ENCODE measurements around the gene SNRNP25.
A peak's percentile ranks its signal among the peaks of the same experiment; 100 is the strongest.
"Not testable (repeated sequence)": the region's sequence is repeated elsewhere in the genome, so short reads cannot be mapped to it uniquely, and the experiment has no call there.

Gene SNRNP25

DNA sequence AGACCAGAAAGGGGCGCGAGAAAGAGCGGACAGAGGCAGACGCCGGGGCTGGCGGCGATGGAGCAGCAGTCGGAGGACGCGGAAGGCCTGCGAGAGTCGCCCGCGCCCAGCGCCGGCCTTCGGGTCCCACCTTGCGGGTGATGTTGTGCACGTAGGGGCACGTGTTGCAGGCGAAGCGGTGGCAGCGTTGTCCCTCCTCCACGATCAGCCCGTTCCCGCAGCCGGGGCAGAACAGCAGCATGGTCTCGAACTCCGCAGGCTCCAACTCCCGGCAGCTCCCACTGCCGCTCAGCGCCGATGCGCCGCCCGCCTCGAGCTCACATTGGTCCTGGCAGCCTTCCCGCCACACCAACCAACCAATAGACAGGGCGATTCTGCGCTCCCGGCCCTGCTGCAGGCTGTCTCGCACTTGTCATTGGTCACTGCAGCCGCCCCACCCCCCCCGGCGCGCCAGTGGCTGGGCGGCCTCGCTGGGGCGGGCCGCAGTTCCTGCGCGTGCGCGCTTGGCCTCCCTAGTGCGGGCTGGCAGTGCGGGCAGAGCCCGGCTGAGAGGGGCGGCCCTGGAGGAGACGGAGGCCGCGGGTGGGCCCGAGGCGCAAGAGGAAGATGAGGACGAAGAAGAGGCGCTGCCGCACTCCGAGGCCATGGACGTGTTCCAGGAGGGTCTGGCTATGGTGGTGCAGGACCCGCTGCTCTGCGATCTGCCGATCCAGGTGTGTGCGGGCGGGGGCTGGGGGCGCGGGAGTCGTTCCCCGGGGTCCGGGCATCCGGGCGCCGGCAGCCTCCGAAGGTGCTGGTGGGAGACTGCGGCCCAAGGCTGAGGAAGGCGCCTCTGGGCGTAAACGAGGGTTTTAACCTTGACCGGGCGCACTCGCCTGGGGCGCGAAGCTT is at the start of gene SNRNP25, which contains the start of gene POLR3K:
SNRNP25 (plus strand) TSS at position 483 of the 891 bp plus-strand sequence; CDS start at position 672, 189 bp downstream.
POLR3K (minus strand) TSS at position 263 of the 891 bp plus-strand sequence; CDS start at position 241, 22 bp downstream.
- peak; percentile 91 for DNase-seq

DNA sequence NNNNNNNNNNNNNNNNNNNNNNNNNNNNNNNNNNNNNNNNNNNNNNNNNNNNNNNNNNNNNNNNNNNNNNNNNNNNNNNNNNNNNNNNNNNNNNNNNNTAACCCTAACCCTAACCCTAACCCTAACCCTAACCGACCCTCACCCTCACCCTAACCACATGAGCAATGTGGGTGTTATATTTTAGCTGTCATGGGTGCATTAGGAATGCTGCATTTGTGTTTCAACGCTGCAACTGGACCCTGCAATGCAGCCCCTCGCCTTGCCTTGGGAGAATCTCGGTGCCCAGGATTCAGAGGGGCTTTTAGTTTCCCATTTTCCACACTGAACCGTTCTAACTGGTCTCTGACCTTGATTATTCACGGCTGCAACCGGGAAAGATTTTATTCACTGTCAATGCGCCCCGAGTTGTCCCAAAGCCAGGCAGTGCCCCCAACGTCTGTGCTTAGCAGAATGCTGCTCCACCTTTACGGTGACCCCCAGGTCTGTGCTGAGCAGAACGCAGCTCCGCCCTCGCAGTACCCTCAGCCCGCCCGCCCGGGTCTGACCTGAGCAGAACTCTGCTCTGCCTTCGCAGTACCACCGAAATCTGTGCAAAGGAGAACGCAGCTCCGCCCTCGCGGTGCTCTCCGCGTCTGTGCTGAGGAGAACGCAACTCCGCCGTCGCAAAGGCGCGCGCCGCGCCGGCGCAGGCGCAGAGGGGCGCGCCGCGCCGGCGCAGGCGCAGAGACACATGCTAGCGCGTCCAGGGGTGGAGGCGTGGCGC is 43.5 kb upstream of the SNRNP25 start:
- DNase-seq = no peak

DNA sequence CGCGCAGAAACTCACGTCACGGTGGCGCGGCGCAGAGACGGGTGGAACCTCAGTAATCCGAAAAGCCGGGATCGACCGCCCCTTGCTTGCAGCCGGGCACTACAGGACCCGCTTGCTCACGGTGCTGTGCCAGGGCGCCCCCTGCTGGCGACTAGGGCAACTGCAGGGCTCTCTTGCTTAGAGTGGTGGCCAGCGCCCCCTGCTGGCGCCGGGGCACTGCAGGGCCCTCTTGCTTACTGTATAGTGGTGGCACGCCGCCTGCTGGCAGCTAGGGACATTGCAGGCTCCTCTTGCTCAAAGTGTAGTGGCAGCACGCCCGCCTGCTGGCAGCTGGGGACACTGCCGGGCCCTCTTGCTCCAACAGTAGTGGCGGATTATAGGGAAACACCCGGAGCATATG is 42.9 kb upstream of the SNRNP25 start:
- peak; percentile 79 for DNase-seq

DNA sequence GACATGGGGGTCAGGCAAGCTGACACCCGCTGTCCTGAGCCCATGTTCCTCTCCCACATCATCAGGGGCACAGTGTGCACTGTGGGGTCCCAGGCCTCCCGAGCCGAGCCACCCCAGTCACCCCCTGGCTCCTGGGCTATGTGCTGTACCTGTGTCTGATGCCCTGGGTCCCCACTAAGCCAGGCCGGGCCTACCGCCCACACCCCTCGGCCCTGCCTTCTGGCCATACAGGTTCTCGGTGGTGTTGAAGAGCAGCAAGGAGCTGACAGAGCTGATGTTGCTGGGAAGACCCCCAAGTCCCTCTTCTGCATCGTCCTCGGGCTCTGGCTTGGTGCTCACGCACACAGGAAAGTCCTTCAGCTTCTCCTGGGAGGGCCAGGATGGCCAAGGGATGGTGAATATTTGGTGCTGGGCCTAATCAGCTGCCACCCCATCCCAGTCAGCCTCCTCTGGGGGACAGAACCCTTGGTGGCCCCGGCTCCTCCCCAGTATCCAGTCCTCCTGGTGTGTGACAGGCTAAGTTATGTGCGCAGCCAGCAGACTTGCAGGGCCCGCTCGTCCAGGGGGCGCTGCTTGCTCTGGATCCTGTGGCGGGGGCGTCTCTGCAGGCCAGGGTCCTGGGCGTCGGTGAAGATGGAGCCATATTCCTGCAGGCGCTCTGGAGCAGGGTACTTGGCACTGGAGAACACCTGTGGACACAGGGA is 36.4 kb upstream of the SNRNP25 start:
- not testable (repeated sequence) for DNase-seq

DNA sequence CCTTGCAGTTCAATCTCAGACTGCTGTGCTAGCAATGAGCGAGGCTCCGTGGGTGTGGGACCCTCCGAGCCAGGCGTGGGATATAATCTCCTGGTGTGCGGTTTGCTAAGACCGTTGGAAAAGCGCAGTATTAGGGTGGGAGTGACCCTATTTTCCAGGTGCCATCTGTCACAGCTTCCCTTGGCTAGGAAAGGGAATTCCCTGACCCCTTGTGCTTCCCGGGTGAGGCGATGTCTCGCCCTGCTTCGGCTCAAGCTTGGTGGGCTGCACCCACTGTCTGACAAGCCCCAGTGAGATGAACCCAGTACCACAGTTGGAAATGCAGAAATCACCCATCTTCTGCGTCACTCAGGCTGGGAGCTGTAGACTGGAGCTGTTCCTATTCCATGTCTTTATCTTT is 32.7 kb upstream of the SNRNP25 start:
- DNase-seq = not testable (repeated sequence)

DNA sequence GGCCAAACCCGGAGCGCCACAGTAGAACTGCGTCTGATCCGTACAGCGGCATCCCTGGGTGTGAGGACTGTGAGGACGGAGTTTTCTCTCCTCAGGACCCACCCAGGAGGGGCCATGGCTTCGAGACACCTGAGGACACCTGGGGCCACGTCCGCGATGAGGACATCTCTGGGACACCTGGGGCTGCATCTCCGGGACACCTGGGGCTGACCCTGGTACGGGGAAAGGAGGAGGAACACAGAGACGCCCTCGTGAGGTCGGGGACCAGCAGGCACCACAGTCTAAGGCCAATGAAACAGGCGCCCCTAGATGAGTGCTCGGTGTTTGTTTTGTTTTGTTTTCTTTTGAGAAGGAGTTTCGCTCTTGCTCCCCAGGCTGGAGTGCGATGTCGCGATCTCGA is 29.5 kb upstream of the SNRNP25 start:
- not testable (repeated sequence) for DNase-seq

DNA sequence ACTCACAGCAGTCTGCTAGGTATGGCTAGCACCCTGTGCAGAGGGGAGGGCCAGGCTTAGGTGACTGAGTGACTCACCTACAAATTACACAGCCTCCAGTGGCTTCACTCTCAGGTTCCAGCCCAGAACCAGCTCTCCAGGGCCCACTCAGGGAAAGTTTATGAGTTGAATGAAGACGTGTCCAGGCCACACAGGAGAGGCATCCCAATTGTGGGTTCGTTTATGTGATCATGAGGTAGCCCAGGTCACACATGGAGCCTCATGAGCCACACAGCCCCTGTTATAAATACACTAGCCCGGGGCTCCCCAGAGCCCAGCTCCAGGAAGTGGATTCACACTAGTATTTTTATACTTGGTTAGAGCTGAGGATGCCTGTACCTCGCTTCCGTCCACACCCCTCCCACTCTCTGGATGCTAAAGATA is 27.7 kb upstream of the SNRNP25 start:
- not testable (repeated sequence) for DNase-seq

DNA sequence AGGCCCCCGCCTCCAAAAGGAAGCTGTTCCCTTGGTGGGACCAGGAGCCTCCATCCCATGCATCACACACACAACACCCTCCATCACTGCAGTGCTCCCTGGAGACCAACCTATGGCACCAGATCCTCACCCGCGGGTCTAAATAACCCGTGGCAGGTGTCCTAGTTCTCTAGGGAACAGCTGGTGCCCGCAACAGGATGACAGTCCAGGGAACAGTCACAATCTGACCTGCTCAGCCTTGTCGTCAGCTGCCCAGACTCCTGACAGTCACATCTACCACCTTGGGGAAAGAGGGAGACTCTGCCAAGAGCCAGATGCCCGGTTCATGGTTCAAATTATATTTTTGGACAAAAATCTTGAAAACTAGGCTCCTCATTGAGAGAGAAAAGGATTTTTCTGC is 23.0 kb upstream of the SNRNP25 start:
- not testable (repeated sequence) for DNase-seq

DNA sequence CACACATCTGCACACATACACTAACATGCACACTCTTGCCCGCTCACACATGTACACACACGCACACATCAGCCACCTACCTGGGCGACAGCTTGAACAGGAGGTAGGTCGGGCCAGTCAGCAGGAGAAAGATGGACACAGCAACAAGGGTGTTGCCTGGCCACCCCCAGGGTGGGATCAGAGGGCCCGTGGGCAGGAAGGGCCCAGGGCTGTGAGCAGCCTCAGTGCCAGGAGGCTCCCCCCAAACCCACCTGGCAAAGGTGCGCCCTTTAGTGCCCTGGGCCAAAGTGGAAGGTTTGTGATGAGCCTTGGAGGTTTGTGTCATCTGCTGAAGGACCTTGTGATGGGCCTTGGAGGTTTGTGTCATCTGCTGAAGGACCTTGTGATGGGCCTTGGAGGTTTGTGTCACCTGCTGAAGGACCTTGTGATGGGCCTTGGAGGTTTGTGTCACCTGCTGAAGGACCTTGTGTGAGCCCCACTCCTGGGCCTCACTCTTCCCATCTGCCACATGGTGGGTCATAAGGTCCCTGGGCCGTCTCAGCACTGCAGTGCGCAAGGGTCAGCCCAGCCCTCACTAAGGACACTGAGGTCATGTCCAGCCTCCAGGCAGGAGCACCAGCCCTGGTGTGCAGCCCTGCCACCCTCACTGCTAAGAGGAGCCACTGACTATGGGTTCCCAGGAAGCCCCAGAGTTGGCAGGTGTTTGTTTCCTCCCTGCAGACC is 20.3 kb upstream of the SNRNP25 start:
- DNase-seq = not testable (repeated sequence)

DNA sequence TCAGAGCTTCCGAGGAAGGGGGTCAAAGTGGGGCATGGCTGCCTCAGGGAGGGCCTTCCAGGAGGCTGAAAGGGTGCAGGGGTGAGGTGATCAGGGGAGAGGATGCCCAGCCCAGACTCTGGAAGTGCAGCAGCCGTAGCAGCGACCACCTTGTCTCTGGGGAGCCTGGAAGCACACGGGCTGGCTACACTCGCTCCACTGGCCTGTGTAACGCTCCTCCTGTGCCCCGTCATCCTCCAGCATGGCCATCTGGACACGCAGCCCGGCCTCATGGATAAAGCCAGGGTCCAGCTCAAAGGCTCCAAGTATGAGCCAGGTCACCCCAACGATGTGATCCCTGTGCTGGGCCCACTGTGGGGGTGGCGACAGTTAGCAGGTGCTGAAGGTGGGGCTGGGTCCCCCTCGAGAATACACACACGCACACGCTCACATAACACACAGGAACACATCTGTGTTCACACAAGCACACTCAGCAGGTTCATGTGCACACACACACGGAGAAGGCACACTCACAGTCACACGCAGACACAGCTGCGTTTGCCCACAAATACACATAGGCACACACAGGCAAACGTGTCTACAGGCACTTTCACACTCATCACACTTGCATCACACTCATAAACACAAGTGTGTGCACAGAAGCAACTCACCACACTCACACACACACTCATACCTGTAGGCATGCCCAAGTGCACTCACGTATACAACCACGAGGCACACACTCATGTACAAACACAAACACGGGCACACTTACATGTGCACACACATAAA is 19.6 kb upstream of the SNRNP25 start:
- DNase-seq = no peak

DNA sequence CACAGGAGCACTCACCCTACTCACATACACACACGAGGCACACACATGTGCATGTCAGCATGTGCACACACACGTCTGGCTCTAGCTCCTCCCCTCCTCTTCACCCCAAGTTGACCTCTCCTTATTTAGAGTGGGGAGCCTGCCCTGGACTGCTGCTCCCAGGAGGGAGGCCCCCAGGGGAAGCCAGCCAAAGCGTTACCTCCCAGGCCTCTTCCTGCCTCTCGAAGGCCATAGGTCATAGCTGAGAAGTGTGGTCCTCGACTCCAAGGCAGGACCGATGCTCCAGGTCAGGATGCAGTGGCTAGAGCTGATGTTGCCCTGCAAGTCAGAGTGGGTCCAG is 19.0 kb upstream of the SNRNP25 start:
- no peak for DNase-seq

DNA sequence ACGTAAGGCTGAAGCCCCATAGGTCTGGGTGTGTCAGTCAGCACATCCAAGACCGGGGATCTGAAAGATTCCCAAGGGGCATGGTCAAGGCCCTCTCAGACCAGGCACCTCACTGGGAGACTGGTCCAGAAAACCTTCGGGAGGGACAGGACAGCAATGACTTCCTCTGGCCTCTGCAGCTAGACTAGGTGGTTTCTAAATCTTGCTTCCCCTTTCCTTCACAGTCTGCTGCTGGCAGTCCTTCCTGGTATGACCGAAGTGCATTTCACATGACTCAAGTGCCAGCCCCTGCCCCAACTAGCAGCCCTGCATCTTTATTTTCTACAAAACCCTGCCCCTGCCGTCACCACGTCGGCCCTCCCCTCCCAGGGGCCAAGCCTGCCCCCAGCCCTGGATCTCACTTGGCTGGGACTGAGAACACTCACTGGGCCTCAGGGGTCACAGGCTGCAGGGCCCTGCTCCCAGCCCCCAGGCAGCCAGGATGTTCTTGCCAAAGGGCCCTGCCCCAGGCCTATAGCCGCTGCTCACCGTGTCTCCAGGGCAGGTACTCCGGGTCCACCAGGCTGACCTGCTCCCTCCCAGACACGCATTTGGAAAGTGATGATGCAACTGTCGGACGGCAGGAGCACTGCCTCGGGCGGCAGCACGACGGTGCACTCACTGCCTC is 18.5 kb upstream of the SNRNP25 start:
- no peak for DNase-seq

DNA sequence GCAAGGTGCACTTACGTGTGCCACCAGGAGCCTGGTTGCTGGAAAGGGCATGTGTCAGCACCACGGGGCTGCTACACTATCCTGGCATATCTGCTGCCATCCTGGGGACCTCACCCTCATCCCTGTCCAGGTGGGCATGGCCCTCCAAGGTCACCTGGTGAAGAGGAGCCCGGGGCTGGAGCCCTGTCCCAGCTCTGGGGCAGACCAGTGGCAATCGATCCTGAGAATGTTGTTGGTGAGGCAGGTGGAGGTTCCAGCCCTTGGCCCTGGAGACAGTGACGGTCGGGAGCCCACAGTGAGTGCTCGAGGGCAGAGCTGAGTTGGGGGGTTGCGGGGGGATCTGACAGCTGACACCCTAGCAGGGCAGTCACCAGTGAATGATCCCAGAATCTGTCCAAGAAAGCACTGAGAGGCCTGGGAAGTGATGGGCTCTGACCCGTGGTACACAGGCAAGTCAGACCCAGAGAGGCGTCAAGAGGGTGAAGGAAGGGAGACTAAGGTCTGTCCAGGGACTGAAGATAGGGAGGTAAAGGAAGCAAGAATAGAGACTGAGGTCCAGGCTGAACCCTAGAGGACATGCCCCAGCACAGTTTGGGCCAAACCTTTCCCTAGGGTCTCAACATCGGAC is 17.8 kb upstream of the SNRNP25 start:
- no peak for DNase-seq

DNA sequence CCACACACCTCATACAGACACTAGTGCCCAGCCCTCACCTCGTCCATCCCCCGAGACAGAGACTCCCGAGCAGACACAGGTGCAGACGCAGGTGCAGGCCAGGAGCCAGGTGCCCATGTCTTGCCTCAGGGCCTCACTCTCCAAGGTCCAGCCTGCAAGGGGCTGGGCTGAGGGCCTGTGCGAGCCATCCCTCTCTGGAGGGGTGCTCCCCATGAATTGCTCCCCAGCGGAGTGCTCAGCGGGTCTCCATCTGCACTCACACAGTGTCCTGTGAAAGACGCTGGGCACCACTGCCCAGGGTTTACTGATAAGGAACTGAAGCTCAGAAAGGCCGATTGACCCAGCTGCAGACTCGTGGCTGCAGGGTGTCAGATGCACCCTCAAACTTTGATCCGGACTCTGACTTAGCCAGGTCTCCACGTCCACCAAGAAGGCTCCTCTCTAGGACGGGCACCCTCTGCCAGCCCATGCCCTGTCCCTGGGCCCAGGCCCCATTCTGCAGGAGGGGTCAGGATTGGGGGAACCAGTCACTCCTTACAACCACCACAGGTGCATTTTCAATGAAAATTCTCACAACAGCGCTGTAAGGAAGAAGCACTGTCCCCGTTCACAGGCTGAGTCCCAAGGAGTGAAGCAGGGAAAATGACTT is 17.2 kb upstream of the SNRNP25 start:
- peak; percentile 25 for DNase-seq

DNA sequence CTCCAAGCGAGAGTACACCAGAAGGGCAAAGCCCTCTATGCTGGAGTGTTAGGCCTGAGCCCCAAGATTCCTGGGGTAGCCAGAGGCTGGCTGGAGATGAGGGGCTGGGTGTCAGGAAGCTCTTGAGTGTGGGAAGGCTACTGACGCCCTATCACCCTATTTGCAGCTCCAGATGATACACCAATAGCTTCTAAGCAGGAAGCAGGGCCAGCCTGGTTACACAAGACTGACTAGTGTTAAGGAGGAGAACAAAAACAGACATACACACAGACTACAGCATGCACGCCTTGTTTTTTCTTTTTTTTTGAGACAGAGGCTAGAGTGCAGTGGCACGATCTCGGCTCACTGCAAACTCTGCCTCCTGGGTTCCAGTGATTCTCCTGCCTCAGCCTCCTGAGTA is 16.1 kb upstream of the SNRNP25 start:
- DNase-seq = peak; percentile 3

DNA sequence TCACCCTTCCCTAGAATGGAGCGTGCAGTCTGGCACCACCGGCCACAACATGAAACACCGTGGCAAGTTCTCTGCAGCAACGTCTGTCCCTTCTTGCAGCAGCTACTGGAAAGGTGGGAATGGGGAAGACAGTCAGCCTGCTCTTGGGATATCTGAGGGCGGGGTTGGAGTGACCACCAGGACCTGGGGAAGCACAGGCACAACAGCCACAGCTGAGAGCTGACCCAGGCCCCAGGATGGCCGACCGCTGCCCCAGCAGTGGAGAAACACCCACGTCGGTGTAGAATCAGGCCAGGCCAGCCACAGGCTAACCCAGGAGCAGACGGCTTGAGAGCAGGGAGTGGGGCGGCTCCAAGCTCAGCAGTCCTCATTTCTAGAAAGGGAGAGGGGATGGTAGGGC is 15.4 kb upstream of the SNRNP25 start:
- DNase-seq = peak; percentile 3

DNA sequence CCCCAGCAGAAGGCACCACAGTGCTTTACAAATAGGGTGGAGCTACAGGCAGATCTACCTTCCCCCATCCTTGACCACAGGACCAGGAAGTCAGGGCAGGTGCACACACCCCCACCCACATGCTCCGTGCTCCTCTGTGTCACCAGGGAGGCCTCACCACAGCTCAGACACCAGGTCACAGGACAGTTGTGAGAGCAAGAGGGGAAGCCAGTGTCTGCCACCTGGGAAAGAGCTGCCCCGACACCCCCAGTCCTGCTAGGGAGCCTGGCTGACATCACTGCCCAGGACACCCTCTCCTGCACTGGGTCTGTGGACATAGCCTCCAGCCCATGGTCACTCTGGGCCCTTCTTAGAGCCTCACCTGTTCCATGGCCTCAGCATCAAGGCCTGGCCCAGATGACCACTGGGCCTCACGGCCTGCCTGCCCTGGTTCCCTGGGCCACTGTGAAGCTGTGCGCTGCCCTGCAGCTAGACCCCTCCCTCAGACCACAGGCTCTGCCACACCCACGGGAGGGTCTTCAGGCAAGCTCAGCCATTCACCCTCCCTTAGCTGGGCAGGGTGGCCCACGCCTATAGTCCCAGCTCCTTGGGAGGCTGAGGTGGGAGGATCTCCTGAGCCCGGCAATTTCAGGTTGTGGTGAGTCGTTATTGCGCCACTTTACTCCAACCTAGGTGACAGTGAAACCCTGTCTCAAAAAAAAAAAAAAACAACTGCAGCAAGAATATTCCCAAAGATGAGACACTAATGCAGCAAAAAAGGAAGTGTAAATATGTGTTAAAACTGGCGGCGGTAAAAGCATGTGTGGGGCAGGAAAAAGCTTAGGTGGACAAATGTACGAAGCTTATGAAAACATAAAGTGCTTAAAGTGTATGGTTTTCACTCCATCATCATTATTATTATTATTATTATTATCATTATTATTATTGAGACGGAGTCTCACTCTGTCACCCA is 14.4 kb upstream of the SNRNP25 start:
- DNase-seq = peak; percentile 40

DNA sequence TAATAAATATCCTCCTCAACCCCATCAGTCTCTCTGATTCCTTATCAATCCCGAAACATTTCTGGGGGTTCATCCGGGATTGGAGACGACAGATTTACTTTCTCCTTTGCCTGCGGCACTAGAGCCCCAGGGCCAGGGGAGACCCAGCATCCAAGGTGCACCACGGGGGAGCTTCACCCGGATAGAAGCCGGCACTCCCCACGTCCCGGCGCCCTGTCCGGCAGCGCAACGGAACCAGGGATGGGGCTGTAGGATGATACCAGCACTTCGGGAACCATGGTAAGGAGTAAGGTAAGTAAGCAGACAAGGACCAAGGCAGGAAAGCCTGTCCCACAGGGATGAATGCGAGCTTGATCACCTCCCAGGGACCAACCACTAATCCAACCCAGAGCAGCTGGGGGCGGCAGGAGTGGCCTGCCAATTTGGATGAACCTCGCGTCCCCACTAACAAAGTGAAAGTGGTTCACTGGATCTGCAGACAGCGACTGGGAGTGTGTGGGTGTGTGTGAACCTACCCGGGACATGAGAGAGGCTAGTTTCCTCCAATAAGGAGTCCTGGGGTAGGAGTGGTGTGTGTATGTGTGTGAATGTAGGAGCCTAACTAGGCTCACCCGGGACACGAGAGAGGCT is 12.1 kb upstream of the SNRNP25 start:
- no peak for DNase-seq

Measured in activated CD4-positive, CD25-positive, alpha-beta regulatory T cell treated with anti-CD3 and anti-CD28 coated beads, Interleukin-2, amount 50 U/mL, for 72 hours (primary cell).